HL-60 (cell line): Measurements from ENCODE around the gene NCOR2.
A peak's percentile ranks its signal among the peaks of the same experiment; 100 is the strongest.

Experiments
- DNase-seq, 2 experiments: peaks; one replicate each; pipeline ENCODE4 v3.0.0-alpha.2; 2010 to 2020; ENCODE audit warnings: low read depth in 1 of 2, low spot score in 1 of 2
- H3K27ac ChIP-seq: fragments of 250-450 bp; sonication (Bioruptor Pico); replicated peaks from 2 replicates; pipeline ENCODE4 v1.5.1; 2020; ENCODE audit warnings: mild to moderate bottlenecking, moderate library complexity
- H3K27me3 ChIP-seq: fragments of 250-450 bp; sonication (Bioruptor Pico); 2 replicates; pipeline ENCODE4 v1.5.1; 2021; ENCODE audit warnings: mild to moderate bottlenecking, moderate library complexity; ENCODE audit not compliant: insufficient read depth, poor library complexity, severe bottlenecking
- H3K4me3 ChIP-seq: replicated peaks from 2 replicates; pipeline ENCODE4 v1.5.1; 2011; ENCODE audit warnings: mild to moderate bottlenecking, control low read depth, low read length; ENCODE audit not compliant: insufficient read depth
- CTCF ChIP-seq: IDR thresholded peaks from one replicate; pipeline ENCODE4 v1.5.1; 2011; ENCODE audit warnings: low read length, control low read depth, inconsistent platforms; ENCODE audit not compliant: insufficient read depth
- GABPA ChIP-seq: IDR thresholded peaks from 2 replicates; pipeline ENCODE4 v1.6.1; 2012; ENCODE audit warnings: low read depth
- POLR2AphosphoS5 ChIP-seq: IDR thresholded peaks from 2 replicates; pipeline ENCODE4 v1.6.1; 2012; ENCODE audit warnings: low read depth
- REST ChIP-seq: IDR thresholded peaks from 2 replicates; pipeline ENCODE4 v1.6.1; 2012; ENCODE audit warnings: low read depth; ENCODE audit not compliant: insufficient replicate concordance
- SPI1 ChIP-seq: IDR thresholded peaks from 2 replicates; pipeline ENCODE4 v1.6.1; 2012; ENCODE audit warnings: low read depth, mild to moderate bottlenecking, borderline replicate concordance

NCOR2 gene

GRCh38 chr12:124568431-124569374 is 1.3 kb upstream of the NCOR2 start:
- H3K27me3 ChIP-seq: no peaks in the 10 kb centered on the region
- TF ChIP-seq REST (no peak), GABPA (no peak), CTCF (no peak), SPI1 (peak; percentile 52; the same call in 1 of the 2 replicates), POLR2AphosphoS5 (peak; percentile 62)
- DNase-seq: peak; percentile 77 to 88
- H3K4me3 ChIP-seq: peak overlapping the region; percentile 35
- H3K27ac ChIP-seq: peak overlapping the region; percentile 81

GRCh38 chr12:124567673-124568373 is 411 bp upstream of the NCOR2 start:
- peak; percentile 79 to 86 for DNase-seq
- no peaks in the 10 kb centered on the region for H3K27me3 ChIP-seq
- H3K27ac ChIP-seq: peak overlapping the region; percentile 81
- peak overlapping the region; percentile 35 for H3K4me3 ChIP-seq
- TF ChIP-seq GABPA (no peak), CTCF (no peak), SPI1 (no peak), POLR2AphosphoS5 (peak; percentile 22; the same call in 1 of the 2 replicates), REST (no peak)

- peak in 1 of 2 experiments; percentile 71 for DNase-seq
- TF ChIP-seq GABPA (no peak), CTCF (no peak), POLR2AphosphoS5 (no peak), SPI1 (no peak), REST (no peak)
- H3K27ac ChIP-seq: peak overlapping the region; percentile 90
- H3K27me3 ChIP-seq: no peaks in the 10 kb centered on the region
- peak overlapping the region; percentile 97 for H3K4me3 ChIP-seq
These were observed 1.0 kb downstream of the NCOR2 start for GRCh38 chr12:124566161-124566996.
